Neuronal stem cell (in vitro differentiated cells): ENCODE results near the gene IDH3G.

Source experiments
- DNase-seq: peaks from one replicate; pipeline ENCODE4 v3.0.0-alpha.2; 2013; ENCODE audit warnings: low spot score
- H2AFZ ChIP-seq: one replicate; pipeline ENCODE4 v1.6.1; 2013; ENCODE audit warnings: mild to moderate bottlenecking, low read length, inconsistent platforms
- H2AK5ac ChIP-seq: 2 replicates; pipeline ENCODE4 v1.6.1; 2013; ENCODE audit warnings: low read depth, mild to moderate bottlenecking, inconsistent platforms, low read length, moderate library complexity, mixed read lengths
- H2BK120ac ChIP-seq: 2 replicates; pipeline ENCODE4 v1.6.1; 2013; ENCODE audit warnings: low read depth, mild to moderate bottlenecking, inconsistent platforms, low read length, moderate library complexity, mixed read lengths
- H2BK12ac ChIP-seq: one replicate; pipeline ENCODE4 v1.6.1; 2013; ENCODE audit warnings: low read length, inconsistent platforms
- H2BK15ac ChIP-seq: 2 replicates; pipeline ENCODE4 v1.6.1; 2013; ENCODE audit warnings: mild to moderate bottlenecking, low read length, inconsistent platforms, mixed read lengths
- H2BK5ac ChIP-seq: one replicate; pipeline ENCODE4 v1.6.1; 2013; ENCODE audit warnings: inconsistent platforms, mild to moderate bottlenecking, low read length, moderate library complexity
- H3K14ac ChIP-seq: one replicate; pipeline ENCODE4 v1.6.1; 2013; ENCODE audit warnings: low read length, inconsistent platforms
- H3K18ac ChIP-seq: 2 replicates; pipeline ENCODE4 v1.6.1; 2013; ENCODE audit warnings: low read length, inconsistent platforms
- H3K23ac ChIP-seq: 2 replicates; pipeline ENCODE4 v1.6.1; 2013; ENCODE audit warnings: low read depth, mild to moderate bottlenecking, mixed read lengths, low read length, inconsistent platforms; ENCODE audit not compliant: poor library complexity
- H3K27ac ChIP-seq: replicated peaks from 3 replicates; pipeline ENCODE4 v1.5.1; 2013; ENCODE audit warnings: low read length, inconsistent platforms
- H3K27me3 ChIP-seq, 3 experiments: 2 replicates each; pipeline ENCODE4 v1.6.1; 2013; ENCODE audit warnings: low read length in 3 of 3, mild to moderate bottlenecking in 2 of 3, inconsistent platforms in 1 of 3, low read depth in 1 of 3, mixed read lengths in 1 of 3, moderate library complexity in 1 of 3; ENCODE audit not compliant: control insufficient read depth in 3 of 3, insufficient read depth in 3 of 3
- H3K36me3 ChIP-seq, 2 donors: replicated peaks in 1 of 2; 2 replicates each; pipeline ENCODE4 v1.6.1; 2013; ENCODE audit warnings: low read length in 2 of 2; ENCODE audit not compliant: control insufficient read depth in 2 of 2, insufficient read depth in 2 of 2
- H3K4ac ChIP-seq: 2 replicates; pipeline ENCODE4 v1.6.1; 2013; ENCODE audit warnings: inconsistent platforms, mild to moderate bottlenecking, low read length, moderate library complexity
- H3K4me1 ChIP-seq, 2 donors: 1 replicate in 1 of 2; 2 replicates in 1 of 2; pipeline ENCODE4 v1.6.1; 2013; ENCODE audit warnings: low read length in 2 of 2, low read depth in 1 of 2; ENCODE audit not compliant: control insufficient read depth in 2 of 2, insufficient read depth in 1 of 2
- H3K4me2 ChIP-seq: one replicate; pipeline ENCODE4 v1.6.1; 2013; ENCODE audit warnings: mild to moderate bottlenecking, low read length, inconsistent platforms; ENCODE audit not compliant: insufficient read depth, poor library complexity, severe bottlenecking
- H3K4me3 ChIP-seq, 2 donors: 2 replicates each; pipeline ENCODE4 v1.5.1; 2013; ENCODE audit warnings: low read length in 2 of 2, mild to moderate bottlenecking in 2 of 2, inconsistent platforms in 1 of 2, moderate library complexity in 1 of 2
- H3K79me1 ChIP-seq: one replicate; pipeline ENCODE4 v1.6.1; 2013; ENCODE audit warnings: low read depth, mild to moderate bottlenecking, inconsistent platforms, low read length, moderate library complexity
- H3K9ac ChIP-seq: one replicate; pipeline ENCODE4 v1.6.1; 2013; ENCODE audit warnings: mild to moderate bottlenecking, low read depth, low read length, inconsistent platforms; ENCODE audit not compliant: poor library complexity
- H3K9me3 ChIP-seq, 2 donors: replicated peaks in 1 of 2; 2 replicates each; pipeline versions ENCODE3 to v1.6.1; 2013; ENCODE audit warnings: low read length in 2 of 2, mild to moderate bottlenecking in 2 of 2, inconsistent platforms in 1 of 2, low read depth in 1 of 2, mixed read lengths in 1 of 2, moderate library complexity in 1 of 2; ENCODE audit not compliant: control insufficient read depth in 2 of 2, insufficient read depth in 1 of 2
- H4K8ac ChIP-seq: one replicate; pipeline ENCODE4 v1.6.1; 2013; ENCODE audit warnings: low read depth, mild to moderate bottlenecking, inconsistent platforms, low read length, moderate library complexity
- H4K91ac ChIP-seq: one replicate; pipeline ENCODE4 v1.6.1; 2013; ENCODE audit warnings: low read length, low read depth, mild to moderate bottlenecking, inconsistent platforms; ENCODE audit not compliant: poor library complexity
- WGBS, 2 donors: extraction: QIAGEN DNeasy Blood & Tissue Kit; methylation state at CpG; one replicate each; pipeline ENCODE4 v1.1.7; 2013; ENCODE audit warnings: missing lambda C conversion rate in 2 of 2, mixed read lengths in 1 of 2; ENCODE audit not compliant: insufficient read length in 2 of 2, insufficient replicate concordance in 1 of 2; ENCODE audit errors: extremely low coverage in 2 of 2; 5-methylcytosine and 5-hydroxymethylcytosine counted together

IDH3G gene

GRCh38 chrX:153829549-153829798, 35.3 kb upstream of the IDH3G start:
- Histone ChIP-seq H3K4me3 (peak overlapping the region; percentile 68 to 84), H2AFZ (peak overlapping the region; percentile 78), H4K8ac (no peak overlapping the region), H3K27ac (no peak overlapping the region), H3K4me1 (peaks cover 5 to 6% of the 10 kb centered on the region in 2 donors), H4K91ac (no peak overlapping the region), H3K4me2 (peak overlapping the region; percentile 83), H3K9ac (no peak overlapping the region), H3K36me3 (peaks cover 0 to 9% of the 10 kb centered on the region in 2 donors), H2AK5ac (no peak overlapping the region), H3K27me3 (peaks cover 0 to 20% (median 17%) of the 10 kb centered on the region in 3 experiments), H3K14ac (no peak overlapping the region), H3K79me1 (no peaks in the 10 kb centered on the region), H2BK15ac (no peak overlapping the region), H2BK12ac (no peak overlapping the region), H3K18ac (peak overlapping the region; percentile 64), H3K4ac (no peak overlapping the region), H3K23ac (no peak overlapping the region), H3K9me3 (no peaks in the 10 kb centered on the region), H2BK5ac (no peak overlapping the region), H2BK120ac (no peak overlapping the region)
- no peak for DNase-seq
- no CpG with 5 or more reads among the region's 27 CpGs for WGBS, 2 donors

GRCh38 chrX:153828723-153829548, 34.8 kb upstream of the IDH3G start:
- Histone ChIP-seq H3K18ac (peak overlapping the region; percentile 28), H3K4me1 (peaks cover 5 to 6% of the 10 kb centered on the region in 2 donors), H3K27ac (no peak overlapping the region), H2BK15ac (no peak overlapping the region), H3K23ac (no peak overlapping the region), H2AFZ (no peak overlapping the region), H4K8ac (no peak overlapping the region), H3K14ac (no peak overlapping the region), H3K27me3 (peaks cover 0 to 20% (median 17%) of the 10 kb centered on the region in 3 experiments), H2BK12ac (no peak overlapping the region), H3K4me3 (peak overlapping the region; percentile 68 to 84), H3K79me1 (no peaks in the 10 kb centered on the region), H4K91ac (no peak overlapping the region), H2BK5ac (no peak overlapping the region), H2AK5ac (no peak overlapping the region), H2BK120ac (no peak overlapping the region), H3K9me3 (no peaks in the 10 kb centered on the region), H3K4ac (no peak overlapping the region), H3K9ac (no peak overlapping the region), H3K4me2 (peak overlapping the region; percentile 83), H3K36me3 (peaks cover 0 to 11% of the 10 kb centered on the region in 2 donors)
- no CpG with 5 or more reads among the region's 50 CpGs for WGBS, 2 donors
- peak; percentile 32 for DNase-seq

- H2AK5ac ChIP-seq = no peak overlapping the region
- no peak for DNase-seq
- no peaks in the 10 kb centered on the region for H3K79me1 ChIP-seq
- no peak overlapping the region for H3K14ac ChIP-seq
- no peak overlapping the region for H2AFZ ChIP-seq
- peak overlapping the region; percentile 70 for H3K9ac ChIP-seq
- peaks cover 5 to 6% of the 10 kb centered on the region in 2 donors for H3K4me1 ChIP-seq
- no peak overlapping the region for H2BK12ac ChIP-seq
- no peak overlapping the region for H4K91ac ChIP-seq
- no peak overlapping the region for H2BK15ac ChIP-seq
- H3K27me3 ChIP-seq = peaks cover 0 to 20% (median 17%) of the 10 kb centered on the region in 3 experiments
- no peak overlapping the region for H3K27ac ChIP-seq
- no peak overlapping the region for H2BK5ac ChIP-seq
- peak overlapping the region; percentile 54 for H3K4me2 ChIP-seq
- peaks cover 0 to 15% of the 10 kb centered on the region in 2 donors for H3K36me3 ChIP-seq
- H3K18ac ChIP-seq = no peak overlapping the region
- no peaks in the 10 kb centered on the region for H3K9me3 ChIP-seq
- no peak overlapping the region for H3K4ac ChIP-seq
- no peak overlapping the region for H3K23ac ChIP-seq
- no peak overlapping the region for H2BK120ac ChIP-seq
- WGBS, 2 donors = no CpG with 5 or more reads among the region's 17 CpGs
- H3K4me3 ChIP-seq = peak overlapping the region; percentile 30 to 68
- no peak overlapping the region for H4K8ac ChIP-seq
Measured at GRCh38 chrX:153828308-153828707, 34.1 kb upstream of the IDH3G start.

GRCh38 chrX:153827903-153828302, 33.7 kb upstream of the IDH3G start:
- Histone ChIP-seq H3K18ac (no peak overlapping the region), H3K23ac (no peak overlapping the region), H2AFZ (no peak overlapping the region), H3K27me3 (peaks cover 0 to 20% (median 17%) of the 10 kb centered on the region in 3 experiments), H3K4me1 (peaks cover 5 to 6% of the 10 kb centered on the region in 2 donors), H3K4me3 (no peak overlapping the region), H2BK5ac (no peak overlapping the region), H3K9ac (no peak overlapping the region), H3K79me1 (no peaks in the 10 kb centered on the region), H4K8ac (no peak overlapping the region), H3K14ac (no peak overlapping the region), H3K27ac (no peak overlapping the region), H3K4me2 (no peak overlapping the region), H2AK5ac (no peak overlapping the region), H3K36me3 (peaks cover 0 to 15% of the 10 kb centered on the region in 2 donors), H4K91ac (no peak overlapping the region), H2BK120ac (no peak overlapping the region), H2BK12ac (no peak overlapping the region), H3K4ac (no peak overlapping the region), H2BK15ac (no peak overlapping the region), H3K9me3 (no peaks in the 10 kb centered on the region)
- no peak for DNase-seq
- no CpG with 5 or more reads among the region's 9 CpGs for WGBS, 2 donors
